A549 (cell line): Measurements from ENCODE around the gene CGB2. TPM values are rescaled to one million over a fixed set of nuclear protein-coding genes. Genes with fewer than 3 reads are reported as not detected.
"Not testable (repeated sequence)": the region's sequence is repeated elsewhere in the genome, so short reads cannot be mapped to it uniquely, and the experiment has no call there.

Source experiments
- ATAC-seq, 2 experiments: fragments of 200-7000 bp in 1 of 2; fragments of >200 bp in 1 of 2; cut with Nextera tagmentation in 1 of 2; cut with Tn5 transposase in 1 of 2; 3 replicates each; pipeline versions ENCODE4 v1.8.0 to v1.9.1; 2018 to 2020; ENCODE audit warnings: mild to moderate bottlenecking in 1 of 2, moderate library complexity in 1 of 2
- CTCF ChIA-PET: fragments of 300-600 bp; sonication (Branson Sonifier 250); formaldehyde crosslinking; extraction: SDS; loops from one replicate; lab custom pipeline; 2021; ENCODE audit warnings: antibody characterized with exemption, inconsistent platforms; lab: Yijun Ruan, JAX
- POLR2A ChIA-PET: fragments of 350-600 bp; formaldehyde crosslinking; extraction: SDS; loops from one replicate; lab custom pipeline; 2021; ENCODE audit warnings: antibody characterized with exemption, inconsistent platforms; lab: Yijun Ruan, JAX
- DNase-seq, 2 experiments: peaks; one replicate each; pipeline versions ENCODE4 v3.0.0 to v3.0.0-alpha.2; 2011 to 2016; ENCODE audit warnings: low read depth in 1 of 2, low spot score in 1 of 2
- FAIRE-seq: peaks from 2 replicates; lab custom pipeline; 2011; peaks lifted over from hg19 to GRCh38; lab: Jason Lieb, UNC
- H3K27ac ChIP-seq, 2 experiments: fragments of >200 bp; sonication (Bioruptor Twin); formaldehyde crosslinking; 3 replicates each; pipeline ENCODE4 v1.5.1; 2016 to 2017
- H3K4me1 ChIP-seq: fragments of >200 bp; sonication (Bioruptor Twin); formaldehyde crosslinking; 3 replicates; pipeline ENCODE4 v1.6.1; 2016
- H3K4me2 ChIP-seq: fragments of >200 bp; sonication (Bioruptor Twin); formaldehyde crosslinking; 3 replicates; pipeline ENCODE4 v1.6.1; 2016
- H3K4me3 ChIP-seq: fragments of >200 bp; sonication (Bioruptor Twin); formaldehyde crosslinking; 3 replicates; pipeline ENCODE4 v1.5.1; 2016
- H3K9me3 ChIP-seq: fragments of >200 bp; sonication (Bioruptor Twin); formaldehyde crosslinking; 3 replicates; pipeline ENCODE4 v1.6.1; 2016
- FOSL2 ChIP-seq, 2 experiments: fragments of 450-650 bp in 1 of 2; fragments of >200 bp in 1 of 2; sonication (Bioruptor Twin) in 1 of 2; formaldehyde crosslinking; IDR thresholded peaks; 2 replicates each; pipeline versions ENCODE4 v1.5.0 to v1.6.1; 2016 to 2020; ENCODE audit warnings: mild to moderate bottlenecking in 1 of 2, moderate library complexity in 1 of 2
- RNF2 ChIP-seq: fragments of 200-600 bp; sonication (generic); IDR thresholded peaks from 2 replicates; pipeline ENCODE4 v1.6.1; 2016; ENCODE audit warnings: low read depth, mild to moderate bottlenecking, antibody characterized with exemption, moderate library complexity, borderline replicate concordance
- WGBS: methylation state at CpG from one replicate; pipeline ENCODE4 v1.1.6; 2017; ENCODE audit errors: missing lambda C conversion rate; 5-methylcytosine and 5-hydroxymethylcytosine counted together
- polyA plus RNA-seq, 4 experiments: library from polyadenylated mRNA; depleted of rRNA in 3 of 4; stranded (reverse); fragments of >200 nt; fragmentation: RNase III in 1 of 4; extraction: RNeasy Plus Mini Kit Qiagen cat#74134 plus additional on column Dnase treatment in 1 of 4; gene quantifications; 2 replicates in 3 of 4; 3 replicates in 1 of 4; pipeline ENCODE4 v1.2.3, GENCODE V29; 2011 to 2017
- TF ChIP-seq, protein P1 (sequence below): IDR thresholded peaks from 2 replicates; pipeline ENCODE4 v1.6.1; 2012
- TF ChIP-seq, protein P2 (sequence below): fragments of 150-350 bp; IDR thresholded peaks from 2 replicates; pipeline ENCODE4 v1.6.1; 2014; ENCODE audit warnings: low read depth, mild to moderate bottlenecking, low read length
- TF ChIP-seq, protein P3 (sequence below): fragments of 450-650 bp; IDR thresholded peaks from 2 replicates; pipeline ENCODE4 v1.6.1; 2014; ENCODE audit warnings: antibody characterized with exemption

Gene CGB2
- polyA plus RNA-seq, 2 of the 4 experiments (the other 2 are of a cell fraction): not detected

DNA sequence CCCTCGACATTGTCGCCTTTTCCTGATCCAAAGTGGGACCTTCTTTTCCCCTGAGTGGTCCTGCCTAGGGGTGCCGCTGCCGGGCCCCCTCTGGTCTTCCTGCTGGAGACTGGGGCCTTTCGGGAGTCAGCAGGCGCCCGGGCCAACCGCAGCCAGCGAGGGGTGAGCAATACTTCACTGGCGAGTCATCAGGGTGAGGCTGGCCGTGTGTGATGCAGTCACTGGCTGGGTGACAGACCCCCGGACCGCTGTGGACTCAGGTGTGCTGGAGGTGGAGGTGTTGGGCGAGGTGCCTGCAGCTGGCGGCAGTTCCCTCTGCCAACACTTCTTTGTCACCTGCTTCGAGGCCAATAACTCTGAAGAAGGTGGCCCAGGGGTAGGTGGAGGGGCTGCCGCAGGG, 10.5 kb downstream of the CGB2 start:
- TF ChIP-seq, protein P1, sequence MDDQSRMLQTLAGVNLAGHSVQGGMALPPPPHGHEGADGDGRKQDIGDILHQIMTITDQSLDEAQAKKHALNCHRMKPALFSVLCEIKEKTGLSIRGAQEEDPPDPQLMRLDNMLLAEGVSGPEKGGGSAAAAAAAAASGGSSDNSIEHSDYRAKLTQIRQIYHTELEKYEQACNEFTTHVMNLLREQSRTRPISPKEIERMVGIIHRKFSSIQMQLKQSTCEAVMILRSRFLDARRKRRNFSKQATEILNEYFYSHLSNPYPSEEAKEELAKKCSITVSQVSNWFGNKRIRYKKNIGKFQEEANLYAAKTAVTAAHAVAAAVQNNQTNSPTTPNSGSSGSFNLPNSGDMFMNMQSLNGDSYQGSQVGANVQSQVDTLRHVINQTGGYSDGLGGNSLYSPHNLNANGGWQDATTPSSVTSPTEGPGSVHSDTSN: no peak
- no peak for TF ChIP-seq FOSL2 (IDR thresholded peaks at IDR 0.05)
- TF ChIP-seq FOSL2 (CRISPR knock-in tag; IDR thresholded peaks at IDR 0.05): peak; percentile 31; the same call in 1 of the 2 replicates
- TF ChIP-seq, protein P2, sequence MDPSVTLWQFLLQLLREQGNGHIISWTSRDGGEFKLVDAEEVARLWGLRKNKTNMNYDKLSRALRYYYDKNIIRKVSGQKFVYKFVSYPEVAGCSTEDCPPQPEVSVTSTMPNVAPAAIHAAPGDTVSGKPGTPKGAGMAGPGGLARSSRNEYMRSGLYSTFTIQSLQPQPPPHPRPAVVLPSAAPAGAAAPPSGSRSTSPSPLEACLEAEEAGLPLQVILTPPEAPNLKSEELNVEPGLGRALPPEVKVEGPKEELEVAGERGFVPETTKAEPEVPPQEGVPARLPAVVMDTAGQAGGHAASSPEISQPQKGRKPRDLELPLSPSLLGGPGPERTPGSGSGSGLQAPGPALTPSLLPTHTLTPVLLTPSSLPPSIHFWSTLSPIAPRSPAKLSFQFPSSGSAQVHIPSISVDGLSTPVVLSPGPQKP: no peak
- TF ChIP-seq, protein P3, sequence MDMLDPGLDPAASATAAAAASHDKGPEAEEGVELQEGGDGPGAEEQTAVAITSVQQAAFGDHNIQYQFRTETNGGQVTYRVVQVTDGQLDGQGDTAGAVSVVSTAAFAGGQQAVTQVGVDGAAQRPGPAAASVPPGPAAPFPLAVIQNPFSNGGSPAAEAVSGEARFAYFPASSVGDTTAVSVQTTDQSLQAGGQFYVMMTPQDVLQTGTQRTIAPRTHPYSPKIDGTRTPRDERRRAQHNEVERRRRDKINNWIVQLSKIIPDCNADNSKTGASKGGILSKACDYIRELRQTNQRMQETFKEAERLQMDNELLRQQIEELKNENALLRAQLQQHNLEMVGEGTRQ: no peak
- no peak for TF ChIP-seq RNF2
- no peak overlapping the region for H3K4me3 ChIP-seq
- ChIA-PET POLR2A (no interaction called here), CTCF (no interaction called here)
- FAIRE-seq: no peak
- H3K27ac ChIP-seq: peak overlapping the region; percentile 21 to 65; a peak in 4 of 6 replicates
- peak in 1 of 2 experiments; percentile 35 for DNase-seq
- H3K9me3 ChIP-seq: no peaks in the 10 kb centered on the region
- ATAC-seq: 0 out of 6 replicates have a peak, but pooled peaks of 1 of the 2 experiments have one; percentile 20
- WGBS: 38% methylated on average over 17 of the region's 17 CpGs
- H3K4me1 ChIP-seq: peaks cover 32% of the 10 kb centered on the region
- H3K4me2 ChIP-seq: peak overlapping the region; percentile 24; the same call in 2 of the 3 replicates

DNA sequence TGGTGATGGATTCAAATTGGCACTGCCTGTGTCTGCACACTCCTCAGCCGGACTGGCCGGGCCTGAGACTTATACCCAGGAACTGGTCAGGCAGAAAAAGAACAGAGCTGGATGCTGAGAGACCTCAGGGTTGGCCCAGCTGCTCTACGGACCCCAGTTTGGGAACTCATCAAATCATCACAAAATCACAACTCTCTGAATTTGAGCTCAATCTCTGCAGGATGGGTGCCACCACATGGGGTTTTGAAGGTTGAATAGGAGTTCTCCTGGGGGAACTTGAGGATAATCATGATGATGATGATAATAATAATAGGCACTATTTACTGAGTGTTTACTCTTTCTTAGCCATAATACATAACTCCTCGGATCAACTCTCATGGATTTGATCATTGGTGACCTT, 11.0 kb downstream of the CGB2 start:
- Histone ChIP-seq H3K4me1 (peaks cover 32% of the 10 kb centered on the region), H3K4me2 (peak overlapping the region; percentile 24; the same call in 1 of the 3 replicates), H3K27ac (peak overlapping the region in 1 of 2 experiments; percentile 65; a peak in 3 of 6 replicates)
- FAIRE-seq, H3K9me3 ChIP-seq, DNase-seq, POLR2A ChIA-PET, H3K4me3 ChIP-seq, CTCF ChIA-PET, ATAC-seq: not testable (repeated sequence)
- WGBS: 70% methylated on average over 1 of the region's 4 CpGs

DNA sequence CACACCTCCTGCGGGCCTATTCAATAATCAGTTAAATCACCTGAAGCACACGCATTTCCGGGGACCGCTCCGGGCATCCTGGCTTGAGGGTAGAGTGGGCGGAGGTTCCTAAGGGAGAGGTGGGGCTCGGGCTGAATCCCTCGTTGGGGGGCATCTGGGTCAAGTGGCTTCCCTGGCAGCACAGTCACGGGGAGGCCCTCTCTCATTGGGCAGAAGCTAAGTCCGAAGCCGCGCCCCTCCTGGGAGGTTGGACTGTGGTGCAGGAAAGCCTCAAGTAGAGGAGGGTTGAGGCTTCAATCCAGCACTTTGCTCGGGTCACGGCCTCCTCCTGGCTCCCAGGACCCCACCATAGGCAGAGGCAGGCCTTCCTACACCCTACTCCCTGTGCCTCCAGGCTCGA, 11.9 kb downstream of the CGB2 start, which contains the start of gene CGB5:
Gene CGB5 (plus strand): TSS at position 301 of the 400 bp plus-strand sequence. CDS start 362 bp downstream, outside the sequence.
- FAIRE-seq, H3K9me3 ChIP-seq, H3K4me2 ChIP-seq, POLR2A ChIA-PET, H3K27ac ChIP-seq, H3K4me3 ChIP-seq, DNase-seq, CTCF ChIA-PET: not testable (repeated sequence)
- peaks cover 26% of the 10 kb centered on the region for H3K4me1 ChIP-seq
- WGBS: 80% methylated on average over 14 of the region's 15 CpGs
- ATAC-seq: 0 out of 6 replicates have a peak, but pooled peaks of 1 of the 2 experiments have one; percentile 28

DNA sequence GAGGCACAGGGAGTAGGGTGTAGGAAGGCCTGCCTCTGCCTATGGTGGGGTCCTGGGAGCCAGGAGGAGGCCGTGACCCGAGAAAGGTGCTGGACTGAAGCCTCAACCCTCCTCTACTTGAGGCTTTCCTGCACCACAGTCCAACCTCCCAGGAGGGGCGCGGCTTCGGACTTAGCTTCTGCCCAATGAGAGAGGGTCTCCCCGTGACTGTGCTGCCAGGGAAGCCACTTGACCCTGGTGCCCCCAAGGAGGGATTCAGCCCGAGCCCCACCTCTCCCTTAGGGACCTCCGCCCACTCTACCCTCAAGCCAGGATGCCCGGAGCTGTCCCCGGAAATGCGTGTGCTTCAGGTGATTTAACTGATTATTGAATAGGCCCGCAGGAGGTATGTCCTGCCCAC, 17.3 kb downstream of the CGB2 start, which contains the start of gene CGB8:
Gene CGB8 (minus strand): TSS at position 101 of the 400 bp plus-strand sequence. CDS start 372 bp downstream, outside the sequence.
- WGBS: 83% methylated on average over 12 of the region's 12 CpGs
- FAIRE-seq, H3K4me2 ChIP-seq, DNase-seq, CTCF ChIA-PET, H3K4me1 ChIP-seq, H3K9me3 ChIP-seq, POLR2A ChIA-PET, H3K4me3 ChIP-seq, ATAC-seq: not testable (repeated sequence)
- peak within 1 kb of the TSS in 1 of 2 experiments; percentile 41; a peak in 2 of 6 replicates for H3K27ac ChIP-seq

DNA sequence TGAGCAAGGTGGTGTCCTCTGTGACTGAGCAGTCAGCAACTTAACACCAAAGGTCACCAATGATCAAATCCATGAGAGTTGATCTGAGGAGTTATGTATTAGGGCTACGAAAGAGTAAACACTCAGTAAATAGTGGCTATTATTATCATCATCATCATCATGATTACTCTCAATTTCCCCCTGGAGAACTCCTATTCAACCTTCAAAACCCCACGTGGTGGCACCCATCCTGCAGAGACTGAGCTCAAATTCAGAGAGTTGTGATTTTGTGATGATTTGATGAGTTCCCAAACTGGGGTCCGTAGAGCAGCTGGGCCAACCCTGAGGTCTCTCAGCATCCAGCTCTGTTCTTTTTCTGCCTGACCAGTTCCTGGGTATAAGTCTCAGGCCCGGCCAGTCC, 18.1 kb downstream of the CGB2 start:
- peak overlapping the region; percentile 57; the same call in 1 of the 3 replicates for H3K4me2 ChIP-seq
- not testable (repeated sequence) for FAIRE-seq
- 91% methylated on average over 3 of the region's 4 CpGs for WGBS

More for the DNA sequence above, 18.1 kb downstream of the CGB2 start:
- DNase-seq, H3K9me3 ChIP-seq, ATAC-seq, H3K4me1 ChIP-seq, H3K4me3 ChIP-seq, CTCF ChIA-PET, POLR2A ChIA-PET: not testable (repeated sequence)
- peak overlapping the region in 1 of 2 experiments; percentile 85; a peak in 2 of 6 replicates for H3K27ac ChIP-seq
